ENCODE results near the gene CYFIP1. TPM values are rescaled to one million over a fixed set of nuclear protein-coding genes. Genes with fewer than 3 reads are reported as not detected.

The CYFIP1 gene
- total RNA-seq, 1 experiment from 2014 or later = 80.3 TPM

GRCh38 chr15:22955544-22956119 is 24.5 kb downstream of the CYFIP1 start:
- no peaks in the 10 kb centered on the region for H3K27me3 ChIP-seq (ENCODE audit: low read length)
- H3K9me3 ChIP-seq (ENCODE audit: low read length) = no peaks in the 10 kb centered on the region
- no peak overlapping the region for H3K9ac ChIP-seq (ENCODE audit: low read length)
- ChIA-PET CTCF (interaction anchor here (0.5 kb wide), 1 partner anchor 27 kb away, joined by 3 read pairs; no protein-coding TSS in a partner anchor), POLR2A (ENCODE audit: unreplicated experiment) (no interaction called here)
- no peak overlapping the region for H3K4me2 ChIP-seq (ENCODE audit: low read length)
- TF ChIP-seq EZH2phosphoT487 (IDR thresholded peaks at IDR 0.05; ENCODE audit: borderline replicate concordance, low read length) = no peak
- no peak for TF ChIP-seq CTCF (conservative IDR thresholded peaks at IDR 0.05; ENCODE audit: low read depth, low read length)
- TF ChIP-seq EZH2 (IDR thresholded peaks at IDR 0.05; ENCODE audit: low read length, unreplicated experiment) = no peak
- no peak overlapping the region for H2AFZ ChIP-seq (ENCODE audit: low read length)
- peaks cover 93% of the 10 kb centered on the region for H3K79me2 ChIP-seq (ENCODE audit: low read length)
- H4K20me1 ChIP-seq (ENCODE audit: low read length) = peaks cover 6% of the 10 kb centered on the region; the same call in 1 of the 2 replicates
- H3K4me3 ChIP-seq (ENCODE audit: low read length) = no peak overlapping the region
- no peak overlapping the region for H3K27ac ChIP-seq (ENCODE audit: low read length)
- no peak for ATAC-seq
- no peaks in the 10 kb centered on the region for H3F3A ChIP-seq (ENCODE audit: low read length, unreplicated experiment)
- no peaks in the 10 kb centered on the region for H3K36me3 ChIP-seq (ENCODE audit: low read depth, low read length)
- no peaks in the 10 kb centered on the region for H3K9me2 ChIP-seq (replicated peaks; ENCODE audit: low read length)
- no TSS peak for BruUV-seq (replicated peaks)
- DNase-seq = no peak
- no peaks in the 10 kb centered on the region for H3K4me1 ChIP-seq (ENCODE audit: insufficient read depth, low read length)
- intact Hi-C loops (cut with micrococcal nuclease) = no loop called here

DNA sequence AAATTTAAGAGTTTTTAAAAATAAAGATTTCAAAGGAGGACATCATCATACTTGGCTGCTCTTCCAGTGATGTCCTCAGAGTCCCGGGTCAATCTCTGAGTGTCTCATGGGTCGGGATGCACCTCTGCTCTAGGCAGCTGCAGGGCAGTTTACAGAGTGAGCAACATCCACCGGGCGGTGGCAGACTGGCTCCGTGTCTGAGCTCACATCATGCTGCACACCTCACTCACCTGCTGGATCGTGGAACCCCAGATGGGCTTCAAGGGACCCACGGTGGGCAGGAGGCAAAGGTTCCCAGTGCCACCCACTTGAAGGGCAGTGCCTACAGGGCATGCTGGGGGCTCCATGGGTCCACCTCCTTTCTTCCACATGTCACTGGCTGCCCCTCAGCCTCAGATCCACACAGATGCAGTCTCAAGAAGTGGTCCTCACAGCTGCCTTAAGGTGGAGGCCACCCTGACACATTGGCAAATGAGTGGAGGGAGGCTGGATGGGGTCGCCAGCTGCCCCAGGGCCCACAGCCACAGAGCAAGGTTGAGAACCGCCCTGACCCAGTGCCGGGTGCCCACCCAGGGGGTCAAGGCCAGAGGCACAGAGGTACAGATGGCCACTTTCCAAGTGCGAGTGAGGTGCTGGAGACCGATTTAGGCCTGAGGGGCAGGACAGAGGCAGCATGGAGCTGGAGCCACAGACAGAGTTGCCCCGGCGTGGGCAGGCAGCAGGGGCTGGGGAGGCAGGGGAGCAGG is 25.2 kb downstream of the CYFIP1 start:
- Histone ChIP-seq H3K9ac (ENCODE audit: low read length) (no peak overlapping the region), H4K20me1 (ENCODE audit: low read length) (peaks cover 6% of the 10 kb centered on the region; the same call in 1 of the 2 replicates), H3K9me3 (ENCODE audit: low read length) (no peaks in the 10 kb centered on the region), H3K4me2 (ENCODE audit: low read length) (no peak overlapping the region), H3K4me1 (ENCODE audit: insufficient read depth, low read length) (no peaks in the 10 kb centered on the region), H3K79me2 (ENCODE audit: low read length) (peaks cover 93% of the 10 kb centered on the region), H3K4me3 (ENCODE audit: low read length) (no peak overlapping the region), H3K27me3 (ENCODE audit: low read length) (no peaks in the 10 kb centered on the region), H3K9me2 (replicated peaks; ENCODE audit: low read length) (no peaks in the 10 kb centered on the region), H2AFZ (ENCODE audit: low read length) (no peak overlapping the region), H3K36me3 (ENCODE audit: low read depth, low read length) (no peaks in the 10 kb centered on the region), H3F3A (ENCODE audit: low read length, unreplicated experiment) (no peaks in the 10 kb centered on the region), H3K27ac (ENCODE audit: low read length) (no peak overlapping the region)
- POLR2A ChIA-PET (ENCODE audit: unreplicated experiment) = interaction anchor here (0.5 kb wide), 1 partner anchor 21 kb away, joined by 15 read pairs; no protein-coding TSS in a partner anchor
- DNase-seq = peak; percentile 20
- no TSS peak for BruUV-seq (replicated peaks)
- CTCF ChIA-PET = interaction anchor here (0.5 kb wide), 1 partner anchor 26 kb away, joined by 3 read pairs; no protein-coding TSS in a partner anchor
- TF ChIP-seq CTCF (conservative IDR thresholded peaks at IDR 0.05; ENCODE audit: low read depth, low read length) = 0 out of 2 replicates have a peak, but pooled peaks have one; percentile 17
- TF ChIP-seq EZH2 (IDR thresholded peaks at IDR 0.05; ENCODE audit: low read length, unreplicated experiment) = no peak
- no peak for TF ChIP-seq EZH2phosphoT487 (IDR thresholded peaks at IDR 0.05; ENCODE audit: borderline replicate concordance, low read length)
- intact Hi-C loops (cut with micrococcal nuclease) = no loop called here
- ATAC-seq = peak; percentile 90

Measured in PC-3 (cell line).